Measurements from ENCODE around the gene RBKS. TPM values are rescaled to one million over a fixed set of nuclear protein-coding genes. Genes with fewer than 3 reads are reported as not detected.
"Not testable (repeated sequence)": the region's sequence is repeated elsewhere in the genome, so short reads cannot be mapped to it uniquely, and the experiment has no call there.

The RBKS gene
- total RNA-seq, 2 experiments from 2014 or later, result 5.1 to 5.4 TPM

- H3K9me3 Mint-ChIP-seq, result peaks cover 2% of the 10 kb centered on the region
- H3K36me3 Mint-ChIP-seq, result peaks cover 45% of the 10 kb centered on the region
- H3K4me3 Mint-ChIP-seq, result peak overlapping the region; percentile 97
- H3K4me1 Mint-ChIP-seq, result peaks cover 53% of the 10 kb centered on the region
- peaks cover 5% of the 10 kb centered on the region for H3K27me3 Mint-ChIP-seq
- DNase-seq, result peak; percentile 78
- peak overlapping the region; percentile 99 for H3K27ac Mint-ChIP-seq
Observed at GRCh38 chr2:27890924-27891672, 911 bp upstream of the RBKS start.

GRCh38 chr2:27889774-27890145, 427 bp downstream of the RBKS start:
- peak; percentile 5 for DNase-seq
- Mint-ChIP-seq H3K27me3 (peaks cover 5% of the 10 kb centered on the region), H3K4me3 (peak overlapping the region; percentile 97), H3K36me3 (peaks cover 32% of the 10 kb centered on the region), H3K4me1 (peaks cover 49% of the 10 kb centered on the region), H3K9me3 (peaks cover 2% of the 10 kb centered on the region), H3K27ac (peak overlapping the region; percentile 99)

- Mint-ChIP-seq H3K27ac (no peak overlapping the region), H3K4me3 (peak overlapping the region; percentile 97), H3K4me1 (peaks cover 40% of the 10 kb centered on the region)
Observed at GRCh38 chr2:27888790-27889189, 1.4 kb downstream of the RBKS start.

GRCh38 chr2:27887830-27888229, 2.4 kb downstream of the RBKS start:
- Mint-ChIP-seq H3K9me3 (peaks cover 2% of the 10 kb centered on the region), H3K27me3 (peaks cover 5% of the 10 kb centered on the region), H3K4me1 (peaks cover 33% of the 10 kb centered on the region), H3K36me3 (peaks cover 22% of the 10 kb centered on the region), H3K4me3 (no peak overlapping the region), H3K27ac (no peak overlapping the region)
- no peak for DNase-seq

More at GRCh38 chr2:27888790-27889189, 1.4 kb downstream of the RBKS start:
- peaks cover 23% of the 10 kb centered on the region for H3K36me3 Mint-ChIP-seq
- H3K9me3 Mint-ChIP-seq, result peaks cover 2% of the 10 kb centered on the region
- DNase-seq, result no peak
- H3K27me3 Mint-ChIP-seq, result peaks cover 5% of the 10 kb centered on the region

- no peak for DNase-seq
- H3K27ac Mint-ChIP-seq, result no peak overlapping the region
- H3K27me3 Mint-ChIP-seq, result peaks cover 5% of the 10 kb centered on the region
Observed at GRCh38 chr2:27887111-27887510, 3.1 kb downstream of the RBKS start.

GRCh38 chr2:27886322-27886721, 3.9 kb downstream of the RBKS start:
- H3K9me3 Mint-ChIP-seq, result peaks cover 7% of the 10 kb centered on the region
- no peak overlapping the region for H3K27ac Mint-ChIP-seq
- no peak for DNase-seq

More at GRCh38 chr2:27887111-27887510, 3.1 kb downstream of the RBKS start:
- peaks cover 26% of the 10 kb centered on the region for H3K4me1 Mint-ChIP-seq
- peaks cover 3% of the 10 kb centered on the region for H3K9me3 Mint-ChIP-seq
- H3K4me3 Mint-ChIP-seq, result no peak overlapping the region
- H3K36me3 Mint-ChIP-seq, result peaks cover 19% of the 10 kb centered on the region

GRCh38 chr2:27885661-27886060, 4.5 kb downstream of the RBKS start:
- Mint-ChIP-seq H3K36me3 (peaks cover 11% of the 10 kb centered on the region), H3K9me3 (peaks cover 5% of the 10 kb centered on the region), H3K27ac (no peak overlapping the region), H3K4me1 (peaks cover 12% of the 10 kb centered on the region), H3K4me3 (no peak overlapping the region), H3K27me3 (no peaks in the 10 kb centered on the region)
- DNase-seq, result no peak

More at GRCh38 chr2:27886322-27886721, 3.9 kb downstream of the RBKS start:
- Mint-ChIP-seq H3K4me3 (no peak overlapping the region), H3K27me3 (peaks cover 5% of the 10 kb centered on the region), H3K4me1 (peaks cover 18% of the 10 kb centered on the region), H3K36me3 (peaks cover 16% of the 10 kb centered on the region)

- Mint-ChIP-seq H3K27ac (no peak overlapping the region), H3K27me3 (no peaks in the 10 kb centered on the region), H3K4me3 (no peak overlapping the region), H3K36me3 (peaks cover 13% of the 10 kb centered on the region), H3K9me3 (peaks cover 5% of the 10 kb centered on the region), H3K4me1 (peaks cover 12% of the 10 kb centered on the region)
- DNase-seq, result no peak
Observed at GRCh38 chr2:27885234-27885633, 5.0 kb downstream of the RBKS start.

GRCh38 chr2:27884601-27885000, 5.6 kb downstream of the RBKS start:
- no peak overlapping the region for H3K4me3 Mint-ChIP-seq
- H3K27me3 Mint-ChIP-seq, result no peaks in the 10 kb centered on the region
- H3K9me3 Mint-ChIP-seq, result peaks cover 8% of the 10 kb centered on the region
- no peak overlapping the region for H3K27ac Mint-ChIP-seq
- peaks cover 10% of the 10 kb centered on the region for H3K4me1 Mint-ChIP-seq
- peaks cover 16% of the 10 kb centered on the region for H3K36me3 Mint-ChIP-seq
- no peak for DNase-seq

- not testable (repeated sequence) for H3K4me1 Mint-ChIP-seq, DNase-seq, H3K27me3 Mint-ChIP-seq, H3K27ac Mint-ChIP-seq, H3K4me3 Mint-ChIP-seq
- peaks cover 10% of the 10 kb centered on the region for H3K9me3 Mint-ChIP-seq
- H3K36me3 Mint-ChIP-seq, result peaks cover 18% of the 10 kb centered on the region
Observed at GRCh38 chr2:27882584-27882922, 7.6 kb downstream of the RBKS start.

GRCh38 chr2:27881815-27882583, 8.2 kb downstream of the RBKS start:
- H3K27ac Mint-ChIP-seq, H3K27me3 Mint-ChIP-seq, DNase-seq, H3K4me1 Mint-ChIP-seq, H3K4me3 Mint-ChIP-seq: not testable (repeated sequence)
- Mint-ChIP-seq H3K9me3 (peaks cover 10% of the 10 kb centered on the region), H3K36me3 (peaks cover 18% of the 10 kb centered on the region)

- Mint-ChIP-seq H3K27me3 (no peaks in the 10 kb centered on the region), H3K9me3 (peaks cover 16% of the 10 kb centered on the region), H3K36me3 (peaks cover 21% of the 10 kb centered on the region), H3K4me3 (no peak overlapping the region), H3K27ac (no peak overlapping the region), H3K4me1 (no peaks in the 10 kb centered on the region)
- DNase-seq, result no peak
Observed at GRCh38 chr2:27878825-27879224, 11.4 kb downstream of the RBKS start.

- no peak for DNase-seq
- no peak overlapping the region for H3K27ac Mint-ChIP-seq
- H3K4me3 Mint-ChIP-seq, result no peak overlapping the region
- peaks cover 10% of the 10 kb centered on the region for H3K9me3 Mint-ChIP-seq
- H3K36me3 Mint-ChIP-seq, result peaks cover 15% of the 10 kb centered on the region
- no peaks in the 10 kb centered on the region for H3K27me3 Mint-ChIP-seq
- H3K4me1 Mint-ChIP-seq, result no peaks in the 10 kb centered on the region
Observed at GRCh38 chr2:27875089-27875881, 14.9 kb downstream of the RBKS start.

GRCh38 chr2:27873091-27873490, 17.1 kb downstream of the RBKS start:
- Mint-ChIP-seq H3K27me3 (no peaks in the 10 kb centered on the region), H3K9me3 (peaks cover 5% of the 10 kb centered on the region), H3K27ac (no peak overlapping the region), H3K4me3 (no peak overlapping the region), H3K4me1 (no peaks in the 10 kb centered on the region), H3K36me3 (peaks cover 5% of the 10 kb centered on the region)
- DNase-seq, result no peak

- no peak overlapping the region for H3K4me3 Mint-ChIP-seq
- H3K27me3 Mint-ChIP-seq, result no peaks in the 10 kb centered on the region
- no peaks in the 10 kb centered on the region for H3K4me1 Mint-ChIP-seq
- no peak overlapping the region for H3K27ac Mint-ChIP-seq
- H3K36me3 Mint-ChIP-seq, result peaks cover 5% of the 10 kb centered on the region
- DNase-seq, result no peak
- H3K9me3 Mint-ChIP-seq, result peaks cover 5% of the 10 kb centered on the region
Observed at GRCh38 chr2:27871802-27872201, 18.4 kb downstream of the RBKS start.

Data from activated naive CD8-positive, alpha-beta T cell treated with anti-CD3 and anti-CD28 coated beads for 36 hours (primary cell).